T-cell (primary cell): Measurements from ENCODE around the gene ANK3. TPM values are rescaled to one million over a fixed set of nuclear protein-coding genes. Genes with fewer than 3 reads are reported as not detected.

Experiments used
- ATAC-seq, 4 experiments: fragments of 200-7000 bp in 3 of 4; fragments of 150-1000 bp in 1 of 4; cut with Tn5 transposase; replicated peaks in 1 of 4; 1 replicate in 3 of 4; 2 replicates in 1 of 4; pipeline ENCODE4 v1.10.0; 2021; ENCODE audit warnings: moderate library complexity in 3 of 4, mild to moderate bottlenecking in 2 of 4, moderate number of reproducible peaks in 1 of 4
- CTCF ChIA-PET, 2 donors: fragments of 300-600 bp; sonication (Branson Sonifier 250); formaldehyde crosslinking; loops; one replicate each; lab custom pipeline; 2022; ENCODE audit warnings: antibody characterized with exemption in 2 of 2; lab: Charles Lee
- POLR2A ChIA-PET, 2 donors: fragments of 300-600 bp; sonication (Branson Sonifier 250); formaldehyde crosslinking; loops; one replicate each; lab custom pipeline; 2022; ENCODE audit warnings: antibody characterized with exemption in 2 of 2; lab: Charles Lee
- DNase-seq, 35 experiments: peaks; one replicate each; pipeline versions ENCODE4 v3.0.0 to v3.0.0-alpha.2; 2013 to 2023
- H3K27ac ChIP-seq: one replicate; pipeline ENCODE4 v1.5.1; 2013; ENCODE audit warnings: low read length
- H3K27me3 ChIP-seq, 2 experiments: replicated peaks in 1 of 2; 1 replicate in 1 of 2; 2 replicates in 1 of 2; pipeline versions ENCODE4 v1.6.1 to v1.7.0; 2013; ENCODE audit warnings: low read length in 1 of 2, mixed read lengths in 1 of 2; ENCODE audit not compliant: control insufficient read depth in 2 of 2, insufficient read depth in 2 of 2; ENCODE audit errors: extremely low read depth in 1 of 2
- H3K36me3 ChIP-seq, 2 donors: 1 replicate in 1 of 2; 2 replicates in 1 of 2; pipeline versions ENCODE4 v1.6.1 to v1.7.0; 2013; ENCODE audit warnings: low read length in 1 of 2; ENCODE audit not compliant: control insufficient read depth in 2 of 2, insufficient read depth in 1 of 2; ENCODE audit errors: extremely low read depth in 1 of 2
- H3K4me1 ChIP-seq, 2 experiments: 1 replicate in 1 of 2; 2 replicates in 1 of 2; pipeline versions ENCODE4 v1.6.1 to v1.7.0; 2013; ENCODE audit warnings: low read length in 2 of 2, mixed read lengths in 1 of 2; ENCODE audit not compliant: insufficient read depth in 2 of 2, control insufficient read depth in 1 of 2; ENCODE audit errors: extremely low read depth in 1 of 2
- H3K4me3 ChIP-seq, 2 donors: 1 replicate in 1 of 2; 2 replicates in 1 of 2; pipeline versions ENCODE4 v1.5.1 to v1.7.0; 2013; ENCODE audit warnings: mild to moderate bottlenecking in 2 of 2, low read length in 1 of 2, moderate library complexity in 1 of 2; ENCODE audit not compliant: control insufficient read depth in 1 of 2; ENCODE audit errors: extremely low read depth in 1 of 2
- H3K9me3 ChIP-seq: 2 replicates; pipeline ENCODE4 v1.7.0; 2013
- H3K27ac Mint-ChIP-seq, 2 donors: one replicate each; pipeline ENCODE4 v1.8.0; 2020 to 2021; ENCODE audit warnings: mild to moderate bottlenecking in 2 of 2, mixed read lengths in 2 of 2
- H3K27me3 Mint-ChIP-seq, 2 donors: one replicate each; pipeline ENCODE4 v1.8.0; 2021 to 2022; ENCODE audit warnings: mixed read lengths in 2 of 2
- H3K36me3 Mint-ChIP-seq: one replicate; pipeline ENCODE4 v1.8.0; 2021; ENCODE audit warnings: mixed read lengths
- H3K4me1 Mint-ChIP-seq, 3 donors: one replicate each; pipeline ENCODE4 v1.8.0; 2020 to 2022; ENCODE audit warnings: mixed read lengths in 3 of 3, mild to moderate bottlenecking in 1 of 3
- H3K4me3 Mint-ChIP-seq, 3 donors: one replicate each; pipeline ENCODE4 v1.8.0; 2020 to 2022; ENCODE audit warnings: mild to moderate bottlenecking in 3 of 3, mixed read lengths in 3 of 3, moderate library complexity in 3 of 3
- H3K9me3 Mint-ChIP-seq, 3 donors: one replicate each; pipeline ENCODE4 v1.8.0; 2020 to 2022; ENCODE audit warnings: mixed read lengths in 3 of 3
- WGBS: methylation state at CpG from one replicate; pipeline ENCODE4 v1.1.5; 2013; ENCODE audit warnings: missing lambda C conversion rate; ENCODE audit not compliant: insufficient coverage; 5-methylcytosine and 5-hydroxymethylcytosine counted together
- total RNA-seq, 35 experiments: library from RNA in 6 of 35; stranded (reverse) in 6 of 35; fragments of 120-200 nt in 1 of 35; gene quantifications; one replicate each; pipeline versions ENCODE4 v1.2.1 to v1.2.4 and lab custom pipeline; 2013 to 2026

The ANK3 gene
- total RNA-seq, 5 donors from 2014 or later (not counting 1 experiment from before 2014, with no cell fraction given), result 43.0 to 74.8 (median 56.7) TPM

DNA sequence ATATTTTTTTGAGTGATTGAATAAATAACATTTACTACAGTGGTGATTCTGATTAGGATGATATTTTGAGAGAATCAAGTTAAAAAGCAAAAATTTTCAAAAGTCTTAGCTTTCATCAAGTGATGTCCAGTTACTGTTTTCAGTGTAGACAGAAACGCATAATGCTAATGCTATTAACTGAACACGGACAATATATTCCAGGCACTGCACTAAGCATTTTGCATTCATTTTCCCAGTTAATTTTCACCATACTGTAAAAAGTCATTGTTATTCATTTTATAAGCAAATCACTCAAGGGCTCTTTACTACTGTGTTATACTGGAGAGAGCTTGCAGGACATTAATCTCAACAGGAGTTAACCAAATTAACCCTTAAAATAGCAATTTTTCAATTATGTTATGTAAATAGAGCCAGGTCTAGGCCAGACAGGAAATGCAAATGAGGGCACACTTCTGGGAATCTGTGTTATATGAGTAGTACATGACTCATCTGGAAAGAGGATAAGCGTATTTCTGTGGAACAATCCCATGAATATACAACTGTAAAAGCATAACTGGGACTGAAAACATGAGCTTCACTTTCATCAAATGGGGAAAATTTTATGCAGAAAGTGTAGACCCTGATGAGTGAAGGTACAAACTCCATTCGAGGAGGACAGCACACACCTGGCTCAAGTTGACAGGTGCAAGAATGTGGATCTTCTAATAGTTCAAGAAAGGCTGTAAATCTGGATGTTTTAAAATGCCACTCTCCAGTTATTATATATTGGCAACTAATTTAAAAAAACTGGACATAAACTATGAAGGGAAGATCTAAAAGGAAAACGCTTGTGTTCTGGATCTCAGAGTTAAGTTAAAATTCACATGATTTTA is 75.4 kb downstream of the ANK3 start:
- Histone ChIP-seq H3K4me1 (no peaks in the 10 kb centered on the region), H3K27me3 (no peaks in the 10 kb centered on the region), H3K9me3 (no peaks in the 10 kb centered on the region), H3K36me3 (no peaks in the 10 kb centered on the region), H3K4me3 (no peak overlapping the region), H3K27ac (no peak overlapping the region)
- ATAC-seq (no peak), DNase-seq (no peak)
- no peaks in the 10 kb centered on the region for H3K9me3 Mint-ChIP-seq
- POLR2A ChIA-PET, result interaction anchor here in 1 of 2 donors (0.5 kb wide), 1 partner anchor 9 kb away, joined by 3 read pairs; no protein-coding TSS in a partner anchor
- CTCF ChIA-PET, result no interaction called here
- H3K27ac Mint-ChIP-seq, result no peak overlapping the region
- no peaks in the 10 kb centered on the region for H3K27me3 Mint-ChIP-seq
- peaks cover 8 to 14% (median 13%) of the 10 kb centered on the region in 3 donors for H3K4me1 Mint-ChIP-seq
- H3K4me3 Mint-ChIP-seq, result no peak overlapping the region
- no CpG with 5 or more reads among the region's 5 CpGs for WGBS
- H3K36me3 Mint-ChIP-seq, result no peaks in the 10 kb centered on the region

DNA sequence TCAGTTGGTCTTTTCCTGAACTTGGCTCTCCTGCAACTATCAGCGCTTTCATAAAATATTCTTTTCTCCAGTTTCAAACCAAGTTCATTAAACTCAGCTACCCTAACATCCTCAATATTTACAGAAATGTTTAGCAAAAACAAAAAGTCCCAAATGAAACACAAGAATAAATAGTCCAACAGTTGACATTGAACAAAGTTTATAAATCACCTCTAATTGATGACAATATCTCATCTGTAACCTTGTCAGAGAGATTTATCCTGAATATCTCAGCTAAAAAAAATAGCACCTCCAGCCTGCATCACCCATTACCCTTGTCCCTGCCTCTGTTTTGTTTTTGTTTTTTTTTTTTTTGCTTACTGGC is 76.1 kb downstream of the ANK3 start:
- Histone ChIP-seq H3K9me3 (no peaks in the 10 kb centered on the region), H3K27me3 (no peaks in the 10 kb centered on the region), H3K4me3 (no peak overlapping the region), H3K36me3 (no peaks in the 10 kb centered on the region), H3K27ac (no peak overlapping the region), H3K4me1 (no peaks in the 10 kb centered on the region)
- WGBS, result 92% methylated on average over 1 of the region's 1 CpG
- no peak for ATAC-seq
- Mint-ChIP-seq H3K36me3 (no peaks in the 10 kb centered on the region), H3K4me3 (no peak overlapping the region), H3K9me3 (no peaks in the 10 kb centered on the region), H3K4me1 (peaks cover 8 to 15% (median 13%) of the 10 kb centered on the region in 3 donors), H3K27ac (no peak overlapping the region), H3K27me3 (no peaks in the 10 kb centered on the region)
- ChIA-PET POLR2A (no interaction called here), CTCF (interaction anchor here in 1 of 2 donors (0.7 kb wide), 2 partner anchors 28 to 40 kb away, joined by 3 to 4 read pairs; no protein-coding TSS in a partner anchor)
- DNase-seq, result no peak

DNA sequence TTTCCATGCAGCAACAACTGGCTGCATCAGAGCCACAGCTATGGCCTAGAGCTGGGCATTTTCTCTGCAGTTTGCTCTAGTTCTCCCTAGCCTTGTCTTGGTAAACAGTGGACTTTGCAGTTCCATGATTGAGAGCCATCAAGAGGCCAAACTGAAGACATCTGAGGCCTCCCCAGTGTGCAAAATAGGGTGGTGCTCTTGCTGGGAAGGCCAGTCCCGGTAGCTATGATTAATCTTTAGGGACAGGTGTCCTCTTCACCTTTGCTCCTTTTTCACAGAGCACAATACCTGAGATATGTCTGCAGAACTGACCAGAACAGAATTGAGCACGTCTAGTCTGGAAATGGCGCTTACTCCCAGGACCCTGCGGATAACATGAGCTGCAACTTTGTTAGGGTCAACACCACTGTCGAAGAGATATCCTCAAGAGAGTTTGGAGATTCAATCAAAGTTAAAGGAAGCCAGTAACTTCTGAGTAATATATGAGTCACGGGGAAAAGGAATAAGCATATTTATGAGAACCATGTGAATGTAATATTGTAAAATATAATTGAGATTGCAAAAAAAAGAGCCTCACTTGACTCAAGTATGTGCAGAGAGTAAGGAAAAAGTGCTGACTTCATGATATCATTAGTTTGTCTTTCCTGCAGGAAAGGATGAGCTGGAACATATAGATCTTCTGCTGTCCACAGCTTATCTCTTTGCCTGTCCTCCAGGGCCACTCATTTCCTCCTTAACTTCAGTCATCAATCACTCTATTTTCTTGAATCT is 76.7 kb downstream of the ANK3 start:
- ATAC-seq, result no peak
- 96% methylated on average over 5 of the region's 6 CpGs for WGBS
- Histone ChIP-seq H3K36me3 (no peaks in the 10 kb centered on the region), H3K27ac (no peak overlapping the region), H3K4me1 (no peaks in the 10 kb centered on the region), H3K4me3 (no peak overlapping the region), H3K9me3 (no peaks in the 10 kb centered on the region), H3K27me3 (no peaks in the 10 kb centered on the region)
- Mint-ChIP-seq H3K9me3 (no peaks in the 10 kb centered on the region), H3K4me1 (peaks cover 8 to 15% (median 13%) of the 10 kb centered on the region in 3 donors), H3K27me3 (no peaks in the 10 kb centered on the region), H3K36me3 (peaks cover under 1% of the 10 kb centered on the region), H3K27ac (no peak overlapping the region), H3K4me3 (no peak overlapping the region)
- no peak for DNase-seq
- ChIA-PET POLR2A (interaction anchor here in 1 of 2 donors (0.6 kb wide), 1 partner anchor 644 kb away, joined by 5 read pairs; no protein-coding TSS in a partner anchor), CTCF (interaction anchor here in 1 of 2 donors (0.7 kb wide), 2 partner anchors 28 to 40 kb away, joined by 3 to 4 read pairs; no protein-coding TSS in a partner anchor)

- Histone ChIP-seq H3K4me1 (no peaks in the 10 kb centered on the region), H3K27ac (no peak overlapping the region), H3K36me3 (no peaks in the 10 kb centered on the region), H3K27me3 (no peaks in the 10 kb centered on the region), H3K4me3 (no peak overlapping the region), H3K9me3 (no peaks in the 10 kb centered on the region)
- no peak overlapping the region for H3K4me3 Mint-ChIP-seq
- 80% methylated on average over 1 of the region's 1 CpG for WGBS
- ATAC-seq (no peak), DNase-seq (no peak)
- H3K27ac Mint-ChIP-seq, result no peak overlapping the region
- H3K4me1 Mint-ChIP-seq, result peaks cover 8 to 15% (median 13%) of the 10 kb centered on the region in 3 donors
- H3K27me3 Mint-ChIP-seq, result no peaks in the 10 kb centered on the region
- POLR2A ChIA-PET, result no interaction called here
- CTCF ChIA-PET, result no interaction called here
- H3K9me3 Mint-ChIP-seq, result no peaks in the 10 kb centered on the region
- H3K36me3 Mint-ChIP-seq, result peaks cover 4% of the 10 kb centered on the region
These were observed 77.9 kb downstream of the ANK3 start for GRCh38 chr10:60311821-60312220.

- H3K4me3 Mint-ChIP-seq, result no peak overlapping the region
- peaks cover 8 to 14% (median 10%) of the 10 kb centered on the region in 3 donors for H3K4me1 Mint-ChIP-seq
- peaks cover 4% of the 10 kb centered on the region for H3K36me3 Mint-ChIP-seq
- no peaks in the 10 kb centered on the region for H3K27me3 Mint-ChIP-seq
- no peaks in the 10 kb centered on the region for H3K4me1 ChIP-seq
- H3K27me3 ChIP-seq, result no peaks in the 10 kb centered on the region
- H3K4me3 ChIP-seq, result no peak overlapping the region
- no peaks in the 10 kb centered on the region for H3K9me3 Mint-ChIP-seq
- no peaks in the 10 kb centered on the region for H3K36me3 ChIP-seq
- no peak overlapping the region for H3K27ac Mint-ChIP-seq
- ChIA-PET POLR2A (no interaction called here), CTCF (no interaction called here)
- WGBS, result no CpG with 5 or more reads among the region's 2 CpGs
- no peak for ATAC-seq
- H3K9me3 ChIP-seq, result no peaks in the 10 kb centered on the region
- no peak overlapping the region for H3K27ac ChIP-seq
- no peak for DNase-seq
These were observed 78.9 kb downstream of the ANK3 start for GRCh38 chr10:60310740-60311139.

DNA sequence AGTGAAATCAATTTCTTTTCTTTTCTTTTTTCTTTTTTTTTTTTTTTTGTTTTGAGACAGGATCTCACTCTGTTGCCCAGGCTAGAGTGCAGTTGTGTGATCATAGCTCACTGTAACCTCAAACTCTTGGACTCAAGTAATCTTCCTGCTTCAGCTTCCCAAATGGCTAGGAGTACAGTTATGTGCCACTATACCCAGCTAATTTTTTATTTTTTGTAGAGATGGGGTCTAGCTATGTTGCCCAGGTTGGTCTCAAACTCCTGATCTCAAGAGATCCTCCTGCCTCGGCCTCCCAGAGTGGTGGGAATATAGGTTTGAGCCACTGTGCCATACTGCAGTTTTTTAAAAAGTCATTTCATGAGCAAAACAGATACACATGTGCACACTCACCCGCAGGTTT is 79.8 kb downstream of the ANK3 start:
- no peaks in the 10 kb centered on the region for H3K36me3 ChIP-seq
- H3K9me3 ChIP-seq, result no peaks in the 10 kb centered on the region
- ChIA-PET POLR2A (no interaction called here), CTCF (interaction anchor here in 1 of 2 donors (0.7 kb wide), 1 partner anchor 10 kb away, joined by 5 read pairs; no protein-coding TSS in a partner anchor)
- DNase-seq, result no peak
- H3K4me3 ChIP-seq, result no peak overlapping the region
- Mint-ChIP-seq H3K4me1 (peaks cover 6 to 12% (median 7%) of the 10 kb centered on the region in 3 donors), H3K36me3 (peaks cover 4% of the 10 kb centered on the region), H3K9me3 (no peaks in the 10 kb centered on the region), H3K27me3 (no peaks in the 10 kb centered on the region), H3K27ac (no peak overlapping the region), H3K4me3 (no peak overlapping the region)
- no peak for ATAC-seq
- no CpG with 5 or more reads among the region's 2 CpGs for WGBS
- no peaks in the 10 kb centered on the region for H3K27me3 ChIP-seq
- no peaks in the 10 kb centered on the region for H3K4me1 ChIP-seq
- H3K27ac ChIP-seq, result no peak overlapping the region
